Loucy (cell line): Measurements from ENCODE around the gene PAQR7.

Source experiments
- H2AFZ ChIP-seq: fragments of 200-600 bp; sonication (generic); 2 replicates; pipeline ENCODE4 v1.6.0; 2016; ENCODE audit warnings: antibody characterized with exemption, mild to moderate bottlenecking, low read length, moderate library complexity
- H3F3A ChIP-seq: fragments of 200-600 bp; 2 replicates; pipeline ENCODE4 v1.6.0; 2016; ENCODE audit warnings: antibody characterized with exemption, low read depth, mild to moderate bottlenecking
- H3K27me3 ChIP-seq: fragments of 200-600 bp; sonication (generic); 2 replicates; pipeline ENCODE4 v1.6.1; 2014; ENCODE audit warnings: low read length, mild to moderate bottlenecking; ENCODE audit not compliant: insufficient read depth, poor library complexity, severe bottlenecking
- H3K36me3 ChIP-seq: fragments of 200-600 bp; sonication (generic); 2 replicates; pipeline ENCODE4 v1.6.1; 2016; ENCODE audit warnings: low read length; ENCODE audit not compliant: insufficient read depth
- H3K4me1 ChIP-seq: fragments of 200-600 bp; sonication (generic); 2 replicates; pipeline ENCODE4 v1.5.1; 2014; ENCODE audit warnings: low read length, mild to moderate bottlenecking; ENCODE audit not compliant: insufficient read depth, poor library complexity, severe bottlenecking
- H3K4me2 ChIP-seq: fragments of 200-600 bp; sonication (generic); 2 replicates; pipeline ENCODE4 v1.6.0; 2014; ENCODE audit warnings: antibody characterized with exemption, low read length, low read depth, mild to moderate bottlenecking; ENCODE audit not compliant: poor library complexity, severe bottlenecking
- H3K4me3 ChIP-seq: fragments of 200-600 bp; sonication (generic); 2 replicates; pipeline ENCODE4 v1.5.1; 2014; ENCODE audit warnings: low read length, mild to moderate bottlenecking, mixed read lengths; ENCODE audit not compliant: poor library complexity, severe bottlenecking
- H3K79me2 ChIP-seq: fragments of 200-600 bp; sonication (generic); 2 replicates; pipeline ENCODE4 v1.6.1; 2014; ENCODE audit warnings: low read length; ENCODE audit not compliant: insufficient read depth
- H3K9ac ChIP-seq: fragments of 200-600 bp; sonication (generic); 2 replicates; pipeline ENCODE4 v1.6.0; 2014; ENCODE audit warnings: mild to moderate bottlenecking, low read depth, low read length, moderate library complexity; ENCODE audit not compliant: poor library complexity, severe bottlenecking
- H3K9me2 ChIP-seq: fragments of 200-600 bp; sonication (generic); replicated peaks from 2 replicates; pipeline ENCODE4 v1.6.1; 2016; ENCODE audit warnings: low read depth, low read length, mixed read lengths
- H3K9me3 ChIP-seq: fragments of 200-600 bp; sonication (generic); 2 replicates; pipeline ENCODE4 v1.6.1; 2014; ENCODE audit warnings: mild to moderate bottlenecking, antibody characterized with exemption, low read length, low read depth; ENCODE audit not compliant: insufficient read depth
- H4K20me1 ChIP-seq: fragments of 200-600 bp; sonication (generic); 2 replicates; pipeline ENCODE4 v1.6.0; 2014; ENCODE audit warnings: antibody characterized with exemption, low read length, mild to moderate bottlenecking; ENCODE audit not compliant: insufficient read depth, poor library complexity, severe bottlenecking
- CTCF ChIP-seq: fragments of 200-600 bp; sonication (generic); conservative IDR thresholded peaks from 2 replicates; pipeline ENCODE4 v1.5.1; 2014; ENCODE audit warnings: mild to moderate bottlenecking, antibody characterized with exemption, low read length
- EZH2phosphoT487 ChIP-seq: fragments of 200-600 bp; IDR thresholded peaks from 2 replicates; pipeline ENCODE4 v1.6.1; 2018; ENCODE audit warnings: antibody characterized with exemption, mild to moderate bottlenecking, moderate library complexity, borderline replicate concordance

The PAQR7 gene

GRCh38 chr1:25908161-25908560, 32.7 kb upstream of the PAQR7 start:
- TF ChIP-seq EZH2phosphoT487 (no peak), CTCF (no peak)
- Histone ChIP-seq H3K4me2 (no peak overlapping the region), H3K9ac (no peak overlapping the region), H3K36me3 (peaks cover 14% of the 10 kb centered on the region), H4K20me1 (peaks cover 21% of the 10 kb centered on the region), H3K9me3 (no peaks in the 10 kb centered on the region), H3K4me3 (no peak overlapping the region), H3K27me3 (peaks cover 5% of the 10 kb centered on the region), H3K79me2 (peaks cover 30% of the 10 kb centered on the region), H3K9me2 (no peaks in the 10 kb centered on the region), H2AFZ (no peak overlapping the region), H3K4me1 (peaks cover 23% of the 10 kb centered on the region), H3F3A (no peaks in the 10 kb centered on the region)

GRCh38 chr1:25907601-25908000, 32.1 kb upstream of the PAQR7 start:
- H3K27me3 ChIP-seq = peaks cover 5% of the 10 kb centered on the region
- TF ChIP-seq CTCF = no peak
- no peak for TF ChIP-seq EZH2phosphoT487
- no peak overlapping the region for H3K4me3 ChIP-seq
- H3K9me2 ChIP-seq = no peaks in the 10 kb centered on the region
- H3K36me3 ChIP-seq = peaks cover 20% of the 10 kb centered on the region
- H3F3A ChIP-seq = no peaks in the 10 kb centered on the region
- no peaks in the 10 kb centered on the region for H3K9me3 ChIP-seq
- H3K4me2 ChIP-seq = no peak overlapping the region
- peak overlapping the region; percentile 97; the same call in 1 of the 2 replicates for H2AFZ ChIP-seq
- H3K4me1 ChIP-seq = peaks cover 27% of the 10 kb centered on the region
- peaks cover 36% of the 10 kb centered on the region for H3K79me2 ChIP-seq
- H3K9ac ChIP-seq = no peak overlapping the region
- peaks cover 27% of the 10 kb centered on the region for H4K20me1 ChIP-seq

GRCh38 chr1:25906644-25907300, 31.3 kb upstream of the PAQR7 start:
- no peaks in the 10 kb centered on the region for H3F3A ChIP-seq
- H3K9ac ChIP-seq = peak overlapping the region; percentile 85
- H2AFZ ChIP-seq = peak overlapping the region; percentile 97
- H3K4me3 ChIP-seq = peak overlapping the region; percentile 97
- H3K79me2 ChIP-seq = peaks cover 44% of the 10 kb centered on the region
- no peaks in the 10 kb centered on the region for H3K9me2 ChIP-seq
- peaks cover 28% of the 10 kb centered on the region for H3K36me3 ChIP-seq
- H3K27me3 ChIP-seq = peaks cover 5% of the 10 kb centered on the region
- TF ChIP-seq EZH2phosphoT487 (no peak), CTCF (no peak)
- peaks cover 36% of the 10 kb centered on the region for H3K4me1 ChIP-seq
- no peaks in the 10 kb centered on the region for H3K9me3 ChIP-seq
- peaks cover 35% of the 10 kb centered on the region for H4K20me1 ChIP-seq
- H3K4me2 ChIP-seq = peak overlapping the region; percentile 77
